Measurements from ENCODE around the gene KLF4.
"Not testable (repeated sequence)": the region's sequence is repeated elsewhere in the genome, so short reads cannot be mapped to it uniquely, and the experiment has no call there.

KLF4 gene

DNA sequence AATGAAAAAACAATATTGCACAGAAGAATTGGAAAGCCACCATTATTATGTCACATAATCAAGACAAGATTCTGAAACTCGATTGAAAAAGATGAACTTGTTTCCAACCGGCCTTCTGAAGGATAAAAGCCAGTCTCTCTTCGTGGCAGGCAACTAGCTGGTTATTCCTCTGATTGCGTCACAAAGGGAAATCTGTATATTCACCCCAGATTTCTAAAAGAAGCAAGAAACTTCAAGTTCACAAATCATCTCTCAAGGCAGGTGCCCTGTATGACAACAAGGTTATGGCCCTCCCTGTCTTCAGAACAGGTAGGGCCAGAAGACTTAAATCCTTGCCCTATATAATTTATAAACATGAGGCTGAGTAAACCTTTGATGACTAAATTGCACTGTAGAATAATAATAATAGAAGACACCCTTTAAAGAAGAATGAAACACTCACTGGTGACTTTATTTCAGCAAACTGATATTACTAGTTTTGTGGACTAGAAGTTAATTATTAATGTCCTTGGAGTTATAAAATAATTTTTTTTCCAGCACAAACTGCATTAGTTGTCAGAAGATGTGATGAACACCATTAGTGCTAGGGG is 2.9 kb upstream of the KLF4 start:
- Mint-ChIP-seq H3K4me3 (no peak overlapping the region), H3K9me3 (no peaks in the 10 kb centered on the region), H3K27ac (no peak overlapping the region), H3K4me1 (peaks cover 12% of the 10 kb centered on the region), H3K36me3 (no peaks in the 10 kb centered on the region)
- DNase-seq (ENCODE audit: low spot score in 2 of 2) (no peak), ATAC-seq (no peak)

DNA sequence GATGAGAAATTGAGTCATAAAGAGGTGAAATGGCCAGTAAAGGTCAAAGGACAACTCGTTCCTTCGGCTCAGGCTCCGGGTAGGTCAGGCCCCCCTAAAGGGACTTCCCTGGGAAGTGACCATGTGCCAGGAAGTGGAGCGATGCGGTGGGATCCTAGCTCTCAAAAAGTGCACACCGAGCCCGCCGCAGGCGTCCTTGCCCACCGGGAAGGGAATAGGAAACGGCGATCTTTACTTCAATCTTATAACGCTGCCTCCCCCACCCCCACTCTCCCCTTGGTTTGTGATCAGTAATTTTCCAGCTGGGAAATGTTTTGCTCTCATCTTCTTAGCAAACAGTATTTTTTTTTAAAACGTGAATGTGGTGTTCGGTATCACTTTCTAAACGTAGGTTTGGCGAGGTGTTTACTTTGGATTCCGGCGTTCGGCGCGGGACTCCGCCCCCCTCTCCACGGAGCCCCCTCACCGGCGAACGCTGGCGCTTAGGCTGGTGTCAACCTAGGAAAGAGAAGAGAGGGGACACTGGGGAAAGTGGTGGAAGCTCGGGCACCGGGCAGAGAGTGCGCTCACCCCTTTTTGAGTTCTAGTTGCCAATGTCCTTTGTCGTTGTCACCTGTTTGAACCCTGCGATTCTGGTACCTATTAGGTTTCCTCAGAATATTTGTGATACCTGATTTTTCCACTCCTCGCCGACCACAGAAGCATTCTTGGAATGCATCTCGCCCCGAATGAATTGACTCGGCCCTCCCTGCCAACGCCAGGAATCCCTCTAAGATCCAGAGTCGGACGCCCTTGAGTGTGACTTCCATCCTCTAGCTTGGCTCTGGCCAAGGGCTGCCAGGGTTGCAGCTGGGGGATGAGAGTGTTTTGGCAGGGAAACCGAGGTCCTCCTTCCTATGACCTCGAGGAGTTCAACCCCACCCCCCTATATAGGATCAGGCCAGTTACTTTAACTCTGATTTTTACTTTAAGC is 1.8 kb upstream of the KLF4 start:
- H3K4me3 Mint-ChIP-seq, result peak overlapping the region; percentile 52

DNA sequence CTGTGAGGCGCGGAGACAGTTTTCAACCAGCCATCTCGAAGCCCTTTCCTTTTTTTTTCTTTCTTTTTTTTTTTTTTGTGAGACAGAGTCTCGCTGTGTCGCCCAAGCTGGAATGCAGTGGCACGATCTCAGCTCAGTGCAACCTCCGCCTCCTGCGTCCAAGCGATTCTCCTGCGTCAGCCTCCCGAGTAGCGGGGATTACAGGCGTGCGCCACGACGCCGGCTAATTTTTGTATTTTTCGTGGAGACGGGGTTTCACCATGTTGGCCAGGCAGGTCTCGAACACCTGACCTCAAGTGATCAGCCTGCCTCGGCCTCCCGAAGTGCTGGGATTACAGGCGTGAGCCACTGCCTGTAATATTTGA is 1.0 kb upstream of the KLF4 start:
- ATAC-seq; H3K27ac Mint-ChIP-seq; H3K36me3 Mint-ChIP-seq; H3K9me3 Mint-ChIP-seq; DNase-seq (ENCODE audit: low spot score in 2 of 2): not testable (repeated sequence)
- H3K4me1 Mint-ChIP-seq, result peaks cover 12% of the 10 kb centered on the region
- peak overlapping the region; percentile 52 for H3K4me3 Mint-ChIP-seq

More for the DNA sequence above, 1.8 kb upstream of the KLF4 start:
- ATAC-seq (no peak), DNase-seq (ENCODE audit: low spot score in 2 of 2) (no peak)
- Mint-ChIP-seq H3K27ac (no peak overlapping the region), H3K9me3 (no peaks in the 10 kb centered on the region), H3K36me3 (no peaks in the 10 kb centered on the region), H3K4me1 (peaks cover 12% of the 10 kb centered on the region)

DNA sequence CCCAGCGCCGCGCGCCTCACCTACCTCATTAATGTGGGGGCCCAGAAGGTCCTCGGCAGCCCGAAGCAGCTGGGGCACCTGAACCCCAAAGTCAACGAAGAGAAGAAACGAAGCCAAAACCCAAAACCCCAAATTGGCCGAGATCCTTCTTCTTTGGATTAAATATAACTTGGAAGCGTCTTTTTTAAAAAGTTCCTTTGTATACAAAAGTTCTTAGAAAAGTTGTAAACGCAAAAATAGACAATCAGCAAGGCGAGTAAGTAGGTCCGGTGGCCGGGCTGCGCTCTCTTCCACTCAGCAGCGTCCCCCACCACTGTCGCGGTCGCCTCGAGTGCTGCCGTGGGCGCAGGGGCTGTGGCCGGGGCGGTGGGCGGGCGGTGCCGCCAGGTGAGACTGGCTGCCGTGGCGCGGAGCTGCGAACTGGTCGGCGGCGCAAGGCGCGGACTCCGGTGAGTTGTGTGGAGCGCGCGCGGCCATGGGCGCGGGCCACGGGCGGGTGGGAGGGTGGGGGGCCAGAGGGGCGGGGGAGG is 360 bp downstream of the KLF4 start:
- Mint-ChIP-seq H3K4me1 (peaks cover 12% of the 10 kb centered on the region), H3K36me3 (no peaks in the 10 kb centered on the region), H3K4me3 (peak overlapping the region; percentile 58), H3K27ac (no peak overlapping the region), H3K9me3 (no peaks in the 10 kb centered on the region)
- peak; percentile 42 for ATAC-seq
- no peak for DNase-seq (ENCODE audit: low spot score in 2 of 2)

DNA sequence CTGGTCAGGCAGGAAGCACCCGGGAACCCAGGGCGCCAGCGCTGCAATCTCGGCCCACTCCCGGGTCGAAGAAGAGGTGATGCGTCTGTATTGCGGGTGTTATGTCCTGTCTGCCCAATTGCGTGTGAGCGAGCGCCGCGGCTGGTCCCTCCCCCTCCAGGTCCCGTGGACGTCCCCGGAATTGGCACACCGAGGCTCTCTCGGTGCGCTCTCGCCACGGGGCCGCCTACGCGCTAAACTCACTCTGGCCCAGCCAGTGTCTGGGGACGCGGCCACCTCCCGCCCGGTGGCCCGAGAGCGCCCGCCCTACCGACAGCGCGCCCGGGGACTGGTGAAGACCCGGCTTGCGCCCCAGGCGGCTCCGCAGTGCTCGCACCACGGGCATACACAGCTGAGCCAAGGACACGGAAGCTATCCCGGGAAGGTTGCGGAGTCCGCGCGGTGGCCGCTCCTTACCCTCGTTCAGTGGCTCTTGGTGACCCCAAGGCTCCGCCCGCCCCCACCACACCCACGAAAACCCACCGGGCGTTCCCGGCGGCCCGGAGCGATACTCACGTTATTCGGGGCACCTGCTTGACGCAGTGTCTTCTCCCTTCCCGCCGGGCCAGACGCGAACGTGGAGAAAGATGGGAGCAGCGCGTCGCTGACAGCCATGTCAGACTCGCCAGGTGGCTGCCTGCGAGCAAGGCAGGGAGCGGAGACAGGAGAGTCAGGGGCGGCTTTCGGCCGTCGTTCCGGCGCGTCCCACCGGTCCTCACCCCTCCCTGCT is 1.0 kb downstream of the KLF4 start:
- Mint-ChIP-seq H3K4me1 (peaks cover 12% of the 10 kb centered on the region), H3K27ac (no peak overlapping the region), H3K4me3 (peak overlapping the region; percentile 58), H3K36me3 (no peaks in the 10 kb centered on the region), H3K9me3 (no peaks in the 10 kb centered on the region)
- ATAC-seq (no peak), DNase-seq (ENCODE audit: low spot score in 2 of 2) (peak in 1 of 2 donors; percentile 51)

DNA sequence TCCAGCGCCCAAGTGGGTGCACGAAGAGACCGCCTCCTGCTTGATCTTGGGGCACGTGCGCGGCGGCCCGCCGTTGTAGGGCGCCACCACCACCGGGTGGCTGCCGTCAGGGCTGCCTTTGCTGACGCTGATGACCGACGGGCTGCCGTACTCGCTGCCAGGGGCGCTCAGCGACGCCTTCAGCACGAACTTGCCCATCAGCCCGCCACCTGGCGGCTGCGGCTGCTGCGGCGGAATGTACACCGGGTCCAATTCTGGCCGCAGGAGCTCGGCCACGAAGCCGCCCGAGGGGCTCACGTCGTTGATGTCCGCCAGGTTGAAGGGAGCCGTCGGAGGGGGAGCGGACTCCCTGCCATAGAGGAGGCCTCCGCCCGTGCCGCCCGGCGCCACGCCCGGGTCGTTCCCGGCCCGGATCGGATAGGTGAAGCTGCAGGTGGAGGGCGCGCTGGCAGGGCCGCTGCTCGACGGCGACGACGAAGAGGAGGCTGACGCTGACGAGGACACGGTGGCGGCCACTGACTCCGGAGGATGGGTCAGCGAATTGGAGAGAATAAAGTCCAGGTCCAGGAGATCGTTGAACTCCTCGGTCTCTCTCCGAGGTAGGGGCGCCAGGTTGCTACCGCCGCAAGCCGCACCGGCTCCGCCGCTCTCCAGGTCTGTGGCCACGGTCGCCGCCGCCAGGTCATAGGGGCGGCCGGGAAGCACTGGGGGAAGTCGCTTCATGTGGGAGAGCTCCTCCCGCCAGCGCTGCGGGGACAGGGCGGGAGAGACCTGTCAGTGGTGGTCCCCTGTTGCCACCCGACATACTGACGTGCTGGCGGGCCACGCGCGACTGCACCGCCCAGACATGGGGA is 1.8 kb downstream of the KLF4 start:
- DNase-seq (ENCODE audit: low spot score in 2 of 2), result no peak
- Mint-ChIP-seq H3K27ac (no peak overlapping the region), H3K36me3 (no peaks in the 10 kb centered on the region)

DNA sequence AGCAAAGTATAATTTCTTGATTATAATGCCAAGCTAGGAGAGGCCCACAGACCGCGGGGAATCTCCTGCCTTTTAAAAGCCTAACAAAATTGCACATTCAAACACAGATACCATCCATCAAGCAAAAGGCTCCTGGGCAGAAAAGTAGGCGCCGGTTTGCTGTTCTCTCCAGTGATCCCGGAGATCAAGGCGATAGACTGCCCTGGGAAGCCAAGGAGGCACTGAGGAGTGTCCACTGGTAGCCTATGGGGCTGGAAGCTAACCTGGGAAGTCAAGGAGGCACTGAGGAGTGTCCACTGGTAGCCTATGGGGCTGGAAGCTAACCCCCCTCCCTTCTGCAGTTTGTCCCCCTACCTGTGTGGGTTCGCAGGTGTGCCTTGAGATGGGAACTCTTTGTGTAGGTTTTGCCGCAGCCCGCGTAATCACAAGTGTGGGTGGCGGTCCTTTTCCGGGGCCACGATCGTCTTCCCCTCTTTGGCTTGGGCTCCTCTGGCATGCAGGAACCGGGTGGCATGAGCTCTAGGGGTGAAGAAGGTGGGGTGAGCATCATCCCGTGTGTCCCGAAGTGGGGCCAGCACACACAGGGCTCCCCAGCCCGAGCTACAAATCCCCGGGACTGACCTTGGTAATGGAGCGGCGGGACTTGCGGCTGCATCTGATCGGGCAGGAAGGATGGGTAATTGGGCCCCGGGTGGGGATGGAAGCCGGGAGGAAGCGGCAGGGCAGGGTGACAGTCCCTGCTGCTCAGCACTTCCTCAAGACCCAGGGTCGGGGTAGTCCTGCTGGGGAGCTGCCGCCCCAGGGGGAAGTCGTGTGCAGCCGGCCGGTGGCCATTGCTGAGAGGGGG is 2.7 kb downstream of the KLF4 start:
- no peak for DNase-seq (ENCODE audit: low spot score in 2 of 2)
- ATAC-seq, result no peak
- H3K27ac Mint-ChIP-seq, result no peak overlapping the region
- H3K9me3 Mint-ChIP-seq, result no peaks in the 10 kb centered on the region
- H3K4me3 Mint-ChIP-seq, result no peak overlapping the region
- H3K36me3 Mint-ChIP-seq, result no peaks in the 10 kb centered on the region
- peaks cover 12% of the 10 kb centered on the region for H3K4me1 Mint-ChIP-seq

More for the DNA sequence above, 1.8 kb downstream of the KLF4 start:
- no peak for ATAC-seq
- Mint-ChIP-seq H3K9me3 (no peaks in the 10 kb centered on the region), H3K4me1 (peaks cover 12% of the 10 kb centered on the region), H3K4me3 (no peak overlapping the region)

DNA sequence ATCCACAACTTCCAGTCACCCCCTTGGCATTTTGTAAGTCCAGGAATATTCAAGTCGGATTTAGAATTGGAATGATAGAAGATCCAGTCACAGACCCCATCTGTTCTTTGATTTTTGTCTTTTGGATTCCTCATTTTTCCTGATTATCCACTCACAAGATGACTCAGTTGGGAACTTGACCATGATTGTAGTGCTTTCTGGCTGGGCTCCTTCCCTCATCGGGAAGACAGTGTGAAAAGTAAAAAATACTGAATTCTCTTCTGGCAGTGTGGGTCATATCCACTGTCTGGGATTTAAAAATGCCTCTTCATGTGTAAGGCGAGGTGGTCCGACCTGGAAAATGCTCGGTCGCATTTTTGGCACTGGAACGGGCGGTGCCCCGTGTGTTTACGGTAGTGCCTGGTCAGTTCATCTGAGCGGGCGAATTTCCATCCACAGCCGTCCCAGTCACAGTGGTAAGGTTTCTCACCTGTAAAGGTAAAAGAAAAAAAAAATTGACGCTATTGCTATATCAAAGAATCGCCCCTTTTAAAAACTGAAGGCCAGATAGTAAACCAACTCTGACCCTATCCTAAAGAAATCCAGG is 4.0 kb downstream of the KLF4 start:
- no peak overlapping the region for H3K4me3 Mint-ChIP-seq
- no peaks in the 10 kb centered on the region for H3K9me3 Mint-ChIP-seq
- H3K36me3 Mint-ChIP-seq, result no peaks in the 10 kb centered on the region
- H3K27ac Mint-ChIP-seq, result no peak overlapping the region
- peaks cover 6% of the 10 kb centered on the region for H3K4me1 Mint-ChIP-seq
- no peak for DNase-seq (ENCODE audit: low spot score in 2 of 2)
- ATAC-seq, result no peak

DNA sequence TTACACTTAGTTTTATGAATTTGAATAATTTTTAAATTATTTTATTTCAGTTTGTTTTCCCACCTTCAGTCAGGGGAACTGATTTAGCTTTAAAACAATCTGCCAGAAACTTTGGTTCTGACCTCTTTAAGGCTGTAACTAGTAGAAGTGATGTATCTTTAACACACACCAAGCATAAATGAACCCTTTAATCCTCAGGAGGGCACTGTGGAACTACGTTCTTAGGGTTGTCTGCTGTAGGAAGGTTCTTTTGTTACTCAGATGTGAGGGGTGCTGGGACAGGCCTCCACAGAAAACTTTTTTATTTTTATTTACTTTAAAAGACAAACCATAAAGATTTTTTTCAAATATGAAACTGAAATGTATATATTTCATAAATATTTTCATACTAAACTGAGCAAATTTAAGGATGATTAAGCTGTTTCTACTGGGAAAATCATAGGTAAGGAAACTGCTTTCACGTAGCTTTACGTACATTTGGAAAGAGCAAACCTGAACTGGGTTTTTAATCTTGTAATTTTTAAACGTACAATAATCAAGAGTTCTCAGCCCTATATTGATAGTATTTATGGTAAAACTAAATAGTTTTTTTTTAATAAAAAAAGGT is 5.3 kb downstream of the KLF4 start:
- Mint-ChIP-seq H3K4me1 (no peaks in the 10 kb centered on the region), H3K4me3 (no peak overlapping the region), H3K27ac (no peak overlapping the region), H3K36me3 (no peaks in the 10 kb centered on the region), H3K9me3 (no peaks in the 10 kb centered on the region)
- DNase-seq (ENCODE audit: low spot score in 2 of 2) (no peak), ATAC-seq (no peak)

DNA sequence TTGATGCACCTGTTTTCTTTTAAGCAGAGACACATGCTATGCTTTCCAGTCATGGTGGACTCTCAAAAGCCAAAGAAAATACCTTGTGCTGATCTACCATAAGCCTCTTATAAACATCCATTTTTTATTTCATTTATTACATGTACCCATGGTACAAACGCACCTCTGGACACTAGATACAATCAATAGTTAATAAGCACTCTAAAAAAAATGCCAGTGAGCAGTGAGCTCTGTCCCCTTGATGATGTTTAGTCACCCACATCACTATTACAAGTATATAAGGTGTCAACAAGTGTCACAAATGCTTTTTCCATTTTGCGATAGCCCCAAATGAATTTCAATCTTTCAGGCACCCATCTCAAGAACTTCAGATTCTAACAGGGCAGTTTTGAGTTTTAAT is 5.9 kb downstream of the KLF4 start:
- H3K27ac Mint-ChIP-seq, result no peak overlapping the region
- no peak overlapping the region for H3K4me3 Mint-ChIP-seq
- no peak for DNase-seq (ENCODE audit: low spot score in 2 of 2)
- no peaks in the 10 kb centered on the region for H3K36me3 Mint-ChIP-seq
- no peak for ATAC-seq
- no peaks in the 10 kb centered on the region for H3K4me1 Mint-ChIP-seq
- H3K9me3 Mint-ChIP-seq, result no peaks in the 10 kb centered on the region

DNA sequence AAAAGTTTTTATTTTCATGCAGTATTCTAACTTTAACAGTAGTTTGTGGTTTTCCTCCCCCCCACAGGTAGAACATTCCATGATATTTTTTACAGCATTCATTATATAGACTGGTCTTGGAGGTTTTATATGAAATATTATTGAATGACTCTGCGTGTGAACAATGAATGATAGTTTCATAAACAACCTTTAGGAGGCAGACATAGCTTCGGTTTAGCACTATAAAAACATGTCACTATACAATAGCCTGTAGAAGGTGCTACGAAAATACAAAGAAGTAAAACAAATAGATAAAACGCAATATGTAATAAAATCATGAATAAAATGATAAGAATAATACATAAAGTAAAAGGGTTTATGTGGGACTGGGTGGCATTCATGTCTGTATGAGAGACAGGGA is 8.5 kb downstream of the KLF4 start:
- Mint-ChIP-seq H3K9me3 (no peaks in the 10 kb centered on the region), H3K4me1 (no peaks in the 10 kb centered on the region), H3K4me3 (no peak overlapping the region), H3K27ac (no peak overlapping the region), H3K36me3 (no peaks in the 10 kb centered on the region)
- no peak for ATAC-seq
- no peak for DNase-seq (ENCODE audit: low spot score in 2 of 2)

DNA sequence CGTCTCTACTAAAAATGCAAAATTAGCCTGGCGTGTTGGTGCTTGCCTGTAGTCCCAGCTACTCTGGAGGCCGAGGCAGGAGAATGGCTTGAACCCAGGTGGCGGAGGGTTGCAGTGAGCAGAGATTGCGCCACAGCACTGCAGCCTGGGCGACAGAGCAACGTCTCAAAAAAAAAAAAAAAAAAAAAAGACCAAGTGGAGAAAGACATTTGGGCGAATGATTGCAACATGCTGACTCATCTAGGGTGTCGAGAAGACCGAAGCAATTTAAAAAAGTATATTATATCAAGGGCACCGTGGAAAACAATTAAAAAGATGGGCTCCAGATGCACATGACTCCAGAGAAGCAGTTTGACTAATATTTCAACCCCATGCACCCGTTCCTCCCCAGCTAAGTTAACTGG is 9.2 kb downstream of the KLF4 start:
- Mint-ChIP-seq H3K27ac (no peak overlapping the region), H3K4me3 (no peak overlapping the region), H3K4me1 (no peaks in the 10 kb centered on the region), H3K36me3 (no peaks in the 10 kb centered on the region), H3K9me3 (no peaks in the 10 kb centered on the region)
- ATAC-seq (no peak), DNase-seq (ENCODE audit: low spot score in 2 of 2) (no peak)

DNA sequence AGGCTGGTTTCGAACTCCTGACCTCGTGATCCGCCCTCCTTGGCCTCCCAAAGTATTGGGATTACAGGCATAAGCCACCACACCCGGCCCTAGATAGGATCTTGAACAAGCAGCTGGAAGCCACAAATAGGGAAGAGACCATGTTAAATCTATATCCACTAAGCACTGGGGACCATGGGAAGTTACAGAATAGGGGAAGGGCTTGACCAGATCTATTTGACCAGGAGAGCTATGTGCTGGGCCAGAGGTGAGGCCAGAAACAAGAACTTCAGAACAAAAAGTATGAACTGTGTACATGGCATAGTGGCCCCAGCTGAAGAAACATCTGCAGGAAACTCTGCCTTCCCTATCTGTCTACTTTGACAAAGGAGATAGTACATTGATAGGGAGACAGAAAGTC is 10.8 kb downstream of the KLF4 start:
- Mint-ChIP-seq H3K36me3 (no peaks in the 10 kb centered on the region), H3K9me3 (no peaks in the 10 kb centered on the region), H3K27ac (no peak overlapping the region), H3K4me1 (no peaks in the 10 kb centered on the region), H3K4me3 (no peak overlapping the region)
- ATAC-seq, result no peak
- no peak for DNase-seq (ENCODE audit: low spot score in 2 of 2)
